HG03066 (cell line): ENCODE data around the gene C3orf18.

Source experiments
- ATAC-seq: cut with Tn5 transposase; IDR thresholded peaks from one replicate; pipeline ENCODE4 v1.9.1; 2021; ENCODE audit warnings: low read depth; ENCODE audit not compliant: unreplicated experiment

The C3orf18 gene

GRCh38 chr3:50581459-50581842, 13.9 kb upstream of the C3orf18 start:
- no peak for ATAC-seq

GRCh38 chr3:50580683-50581458, 13.3 kb upstream of the C3orf18 start:
- ATAC-seq, result no peak

GRCh38 chr3:50577348-50577747, 9.8 kb upstream of the C3orf18 start:
- no peak for ATAC-seq

- ATAC-seq, result no peak
Measured at GRCh38 chr3:50575372-50575771, 7.8 kb upstream of the C3orf18 start.

- no peak for ATAC-seq
Measured at GRCh38 chr3:50574444-50574831, 6.9 kb upstream of the C3orf18 start.

- no peak for ATAC-seq
Measured at GRCh38 chr3:50573566-50574443, 6.3 kb upstream of the C3orf18 start.

- no peak for ATAC-seq
Measured at GRCh38 chr3:50572801-50573371, 5.3 kb upstream of the C3orf18 start.

- no peak for ATAC-seq
Measured at GRCh38 chr3:50572158-50572557, 4.6 kb upstream of the C3orf18 start.

- no peak for ATAC-seq
Measured at GRCh38 chr3:50571486-50571885, 3.9 kb upstream of the C3orf18 start.

- no peak for ATAC-seq
Measured at GRCh38 chr3:50570508-50571279, 3.1 kb upstream of the C3orf18 start.

GRCh38 chr3:50568947-50569749, 1.6 kb upstream of the C3orf18 start, which contains the start of gene HEMK1:
TSS of gene HEMK1 (plus strand) at chr3:50569522. CDS start at chr3:50571105, 1,583 bp downstream.
- peak; percentile 64 for ATAC-seq

GRCh38 chr3:50567011-50567385, 549 bp downstream of the C3orf18 start:
- no peak for ATAC-seq

GRCh38 chr3:50564321-50564720, 3.2 kb downstream of the C3orf18 start:
- ATAC-seq, result no peak

GRCh38 chr3:50563867-50564266, 3.7 kb downstream of the C3orf18 start:
- no peak for ATAC-seq

GRCh38 chr3:50562861-50563260, 4.7 kb downstream of the C3orf18 start:
- ATAC-seq, result no peak

GRCh38 chr3:50559702-50560101, 7.8 kb downstream of the C3orf18 start:
- no peak for ATAC-seq

- no peak for ATAC-seq
Measured at GRCh38 chr3:50557915-50558314, 9.6 kb downstream of the C3orf18 start.

- ATAC-seq, result no peak
Measured at GRCh38 chr3:50557106-50557505, 10.4 kb downstream of the C3orf18 start.

GRCh38 chr3:50554553-50554952, 13.0 kb downstream of the C3orf18 start:
- ATAC-seq, result no peak

- ATAC-seq, result no peak
Measured at GRCh38 chr3:50552598-50552997, 14.9 kb downstream of the C3orf18 start.
